IMR-90 (cell line): Measurements from ENCODE around the gene CAPN5. TPM values are rescaled to one million over a fixed set of nuclear protein-coding genes. Genes with fewer than 3 reads are reported as not detected.

Experiments used
- ATAC-seq: fragments of 200-7000 bp; cut with Tn5 transposase; 2 replicates; pipeline ENCODE4 v1.9.1; 2020; ENCODE audit warnings: low read depth, mild to moderate bottlenecking, moderate library complexity
- BruUV-seq: library from RNA; stranded (reverse); fragments of 400-500 nt; replicated peaks from 2 replicates; lab custom pipeline; 2021; lab: Mats Ljungman, UMichigan
- CTCF ChIA-PET: fragments of 300-600 bp; formaldehyde crosslinking; extraction: SDS; loops from one replicate; lab custom pipeline; 2021; ENCODE audit warnings: antibody characterized with exemption; lab: Yijun Ruan, JAX
- POLR2A ChIA-PET: fragments of 300-600 bp; sonication (Branson Sonifier 250); formaldehyde crosslinking; loops from one replicate; lab custom pipeline; 2022; ENCODE audit warnings: antibody characterized with exemption; ENCODE audit not compliant: unreplicated experiment; lab: Charles Lee
- DNase-seq: peaks from one replicate; pipeline ENCODE4 v3.0.0; 2013
- H2AFZ ChIP-seq: replicated peaks from 2 replicates; pipeline ENCODE3; 2013; ENCODE audit warnings: low read length, mild to moderate bottlenecking; ENCODE audit not compliant: poor library complexity
- H2AK5ac ChIP-seq: 2 replicates; pipeline ENCODE4 v1.6.1; 2013; ENCODE audit warnings: low read depth, low read length, inconsistent platforms
- H2AK9ac ChIP-seq: replicated peaks from 2 replicates; pipeline ENCODE3; 2013; ENCODE audit warnings: mild to moderate bottlenecking, low read depth, low read length, moderate library complexity; ENCODE audit not compliant: poor library complexity
- H2BK120ac ChIP-seq: 2 replicates; pipeline ENCODE4 v1.6.1; 2013; ENCODE audit warnings: low read depth, low read length, inconsistent platforms
- H2BK15ac ChIP-seq: 3 replicates; pipeline ENCODE4 v1.6.1; 2013; ENCODE audit warnings: low read depth, low read length, inconsistent platforms
- H2BK20ac ChIP-seq: 2 replicates; pipeline ENCODE4 v1.6.1; 2013; ENCODE audit warnings: low read depth, mild to moderate bottlenecking, inconsistent platforms, low read length, moderate library complexity
- H2BK5ac ChIP-seq: 2 replicates; pipeline ENCODE4 v1.6.1; 2013; ENCODE audit warnings: mild to moderate bottlenecking, low read depth, low read length, inconsistent platforms; ENCODE audit not compliant: poor library complexity, severe bottlenecking
- H3K14ac ChIP-seq: replicated peaks from 2 replicates; pipeline ENCODE4 v1.6.1; 2013; ENCODE audit warnings: low read depth, low read length, inconsistent platforms
- H3K18ac ChIP-seq: 2 replicates; pipeline ENCODE4 v1.6.1; 2013; ENCODE audit warnings: low read depth, low read length, control low read depth
- H3K23ac ChIP-seq: 2 replicates; pipeline ENCODE4 v1.6.1; 2013; ENCODE audit warnings: low read depth, low read length, inconsistent platforms
- H3K27ac ChIP-seq: 2 replicates; pipeline ENCODE4 v1.5.1; 2013; ENCODE audit warnings: mild to moderate bottlenecking, control low read depth, low read length; ENCODE audit not compliant: insufficient read depth
- H3K27me3 ChIP-seq: 2 replicates; pipeline ENCODE4 v1.6.1; 2013; ENCODE audit warnings: low read length; ENCODE audit not compliant: control insufficient read depth, insufficient read depth
- H3K36me3 ChIP-seq: 2 replicates; pipeline ENCODE4 v1.6.1; 2013; ENCODE audit warnings: low read length, mixed read lengths; ENCODE audit not compliant: control insufficient read depth, insufficient read depth
- H3K4ac ChIP-seq: 2 replicates; pipeline ENCODE4 v1.6.1; 2013; ENCODE audit warnings: low read depth, low read length, inconsistent platforms
- H3K4me1 ChIP-seq: 2 replicates; pipeline ENCODE4 v1.6.1; 2013; ENCODE audit warnings: low read length, mixed read lengths; ENCODE audit not compliant: control insufficient read depth, insufficient read depth
- H3K4me2 ChIP-seq: 2 replicates; pipeline ENCODE4 v1.6.1; 2013; ENCODE audit warnings: low read depth, mild to moderate bottlenecking, control low read depth, low read length, moderate library complexity
- H3K4me3 ChIP-seq: 2 replicates; pipeline ENCODE4 v1.5.1; 2013; ENCODE audit warnings: low read depth, mild to moderate bottlenecking, control low read depth, low read length, moderate library complexity; ENCODE audit not compliant: insufficient read depth
- H3K56ac ChIP-seq: 2 replicates; pipeline ENCODE4 v1.6.1; 2013; ENCODE audit warnings: low read length, inconsistent platforms; ENCODE audit not compliant: insufficient read depth; ENCODE audit errors: extremely low read depth
- H3K79me1 ChIP-seq, 2 experiments: 2 replicates each; pipeline ENCODE4 v1.6.1; 2013; ENCODE audit warnings: low read length in 2 of 2, inconsistent platforms in 1 of 2, low read depth in 1 of 2
- H3K9ac ChIP-seq: 2 replicates; pipeline ENCODE4 v1.6.1; 2013; ENCODE audit warnings: low read depth, low read length, control low read depth
- H3K9me1 ChIP-seq: 2 replicates; pipeline ENCODE4 v1.6.1; 2013; ENCODE audit warnings: low read length, inconsistent platforms; ENCODE audit not compliant: insufficient read depth
- H3K9me3 ChIP-seq: 2 replicates; pipeline ENCODE4 v1.6.1; 2013; ENCODE audit warnings: low read length; ENCODE audit not compliant: control insufficient read depth, insufficient read depth
- H4K20me1 ChIP-seq: 2 replicates; pipeline ENCODE4 v1.6.1; 2013; ENCODE audit warnings: low read length, inconsistent platforms; ENCODE audit not compliant: insufficient read depth
- H4K5ac ChIP-seq: 2 replicates; pipeline ENCODE4 v1.6.1; 2013; ENCODE audit warnings: mild to moderate bottlenecking, low read depth, low read length, control low read depth
- H4K8ac ChIP-seq, 2 experiments: 2 replicates each; pipeline ENCODE4 v1.6.1; 2013; ENCODE audit warnings: low read depth in 2 of 2, low read length in 2 of 2, control low read depth in 1 of 2, inconsistent platforms in 1 of 2
- H4K91ac ChIP-seq: 2 replicates; pipeline ENCODE4 v1.6.1; 2013; ENCODE audit warnings: low read depth, low read length, inconsistent platforms; ENCODE audit not compliant: insufficient read depth
- BHLHE40 ChIP-seq: fragments of 150-350 bp; IDR thresholded peaks from 2 replicates; pipeline ENCODE4 v1.6.1; 2016; ENCODE audit warnings: mild to moderate bottlenecking, low read depth, low read length
- CTCF ChIP-seq: conservative IDR thresholded peaks from 2 replicates; pipeline ENCODE4 v1.5.1; 2012; ENCODE audit warnings: mild to moderate bottlenecking, low read depth, low read length, improper control_type of control experiment
- FOS ChIP-seq: fragments of 150-350 bp; IDR thresholded peaks from 2 replicates; pipeline ENCODE4 v1.6.1; 2016; ENCODE audit warnings: low read depth, low read length
- MAFK ChIP-seq: IDR thresholded peaks from 2 replicates; pipeline ENCODE4 v1.6.1; 2012; ENCODE audit warnings: low read depth, low read length, improper control_type of control experiment
- MXI1 ChIP-seq: IDR thresholded peaks from 2 replicates; pipeline ENCODE4 v1.6.1; 2012; ENCODE audit warnings: low read depth, mild to moderate bottlenecking, low read length, moderate library complexity, borderline replicate concordance
- NFE2L2 ChIP-seq: fragments of 150-350 bp; IDR thresholded peaks from 2 replicates; pipeline ENCODE4 v1.6.1; 2016; ENCODE audit warnings: low read depth, mild to moderate bottlenecking, low read length
- POLR2A ChIP-seq: IDR thresholded peaks from 2 replicates; pipeline ENCODE4 v1.6.1; 2012; ENCODE audit warnings: mild to moderate bottlenecking, low read depth, low read length
- RAD21 ChIP-seq: IDR thresholded peaks from 2 replicates; pipeline ENCODE4 v1.6.1; 2012; ENCODE audit warnings: low read length, improper control_type of control experiment
- RFX5 ChIP-seq: IDR thresholded peaks from 2 replicates; pipeline ENCODE4 v1.8.0; 2012; ENCODE audit warnings: low read depth, mild to moderate bottlenecking, low read length, moderate library complexity
- SMC3 ChIP-seq: fragments of 150-350 bp; IDR thresholded peaks from 2 replicates; pipeline ENCODE4 v1.6.1; 2016; ENCODE audit warnings: low read depth, mild to moderate bottlenecking, antibody characterized with exemption, low read length, moderate library complexity
- WGBS, 2 experiments: methylation state at CpG; one replicate each; pipeline versions ENCODE4 v1.1.5 to v1.1.7; 2013; ENCODE audit warnings: missing lambda C conversion rate in 2 of 2; ENCODE audit not compliant: insufficient read length in 1 of 2; ENCODE audit errors: extremely low coverage in 2 of 2; 5-methylcytosine and 5-hydroxymethylcytosine counted together
- dilution Hi-C: fragments of 300-500 bp; cut with HindIII; formaldehyde crosslinking; loops from one replicate; pipeline ENCODE4 v1.14.3; 2018; ENCODE audit warnings: low sequenced_read_pairs; ENCODE audit not compliant: unreplicated experiment
- in situ Hi-C: fragments of 300-500 bp; cut with MboI; formaldehyde crosslinking; loops from 3 replicates; pipeline ENCODE4 v1.14.3; 2019; ENCODE audit warnings: low sequenced_read_pairs, inconsistent platforms, mixed read lengths
- intact Hi-C: fragments of 100-400 bp; cut with micrococcal nuclease; formaldehyde crosslinking; loops from 2 replicates; pipeline ENCODE4 v1.10.0; 2022
- polyA plus RNA-seq, 3 experiments: library from polyadenylated mRNA; depleted of rRNA; stranded (reverse); fragments of >200 nt; gene quantifications; 2 replicates each; pipeline ENCODE4 v1.2.3, GENCODE V29; 2012; ENCODE audit warnings: low replicate concordance in 1 of 3
- total RNA-seq: library from RNA; depleted of rRNA; stranded (reverse); fragments of >200 nt; gene quantifications from 2 replicates; pipeline ENCODE4 v1.2.3, GENCODE V29; 2012

The CAPN5 gene
- total and polyA plus RNA-seq, 2 of the 4 experiments (the other 2 are of a cell fraction): 8.1 to 24.0 TPM

- Histone ChIP-seq H2BK20ac (no peak overlapping the region), H3K9ac (no peak overlapping the region), H3K4me2 (no peak overlapping the region), H2AK9ac (peak overlapping the region; percentile 48), H4K8ac (no peak overlapping the region), H3K18ac (no peak overlapping the region; the same call in 1 of the 2 replicates), H2AFZ (no peak overlapping the region), H2BK15ac (no peak overlapping the region), H3K4me1 (peaks cover 15% of the 10 kb centered on the region), H4K91ac (no peak overlapping the region), H2AK5ac (no peak overlapping the region), H3K79me1 (peaks cover 7 to 21% of the 10 kb centered on the region in 2 experiments), H3K56ac (no peak overlapping the region), H3K4me3 (no peak overlapping the region), H3K27me3 (no peaks in the 10 kb centered on the region), H2BK5ac (no peak overlapping the region), H2BK120ac (no peak overlapping the region), H3K9me3 (no peaks in the 10 kb centered on the region), H3K4ac (no peak overlapping the region), H3K27ac (no peak overlapping the region), H4K20me1 (no peaks in the 10 kb centered on the region), H3K36me3 (peaks cover 4% of the 10 kb centered on the region; the same call in 1 of the 2 replicates), H3K9me1 (peaks cover 5% of the 10 kb centered on the region; the same call in 1 of the 2 replicates), H3K14ac (no peak overlapping the region), H3K23ac (no peak overlapping the region), H4K5ac (no peak overlapping the region)
- peak; percentile 51 for DNase-seq
- dilution Hi-C loops: no loop called here
- no TSS peak for BruUV-seq
- POLR2A ChIA-PET: no interaction called here
- in situ Hi-C loops: no loop called here
- intact Hi-C loops: no loop called here
- WGBS, 2 experiments: no CpG with 5 or more reads among the region's 2 CpGs
- CTCF ChIA-PET: no interaction called here
- TF ChIP-seq CTCF (no peak), NFE2L2 (no peak), RAD21 (no peak), FOS (no peak), BHLHE40 (no peak), SMC3 (no peak), MAFK (no peak), POLR2A (no peak), MXI1 (no peak), RFX5 (no peak)
- ATAC-seq: peak; percentile 88
Observed at GRCh38 chr11:77080643-77081210, 14.0 kb downstream of the CAPN5 start.
